ENCODE data around the gene EDAR.

The EDAR gene

DNA sequence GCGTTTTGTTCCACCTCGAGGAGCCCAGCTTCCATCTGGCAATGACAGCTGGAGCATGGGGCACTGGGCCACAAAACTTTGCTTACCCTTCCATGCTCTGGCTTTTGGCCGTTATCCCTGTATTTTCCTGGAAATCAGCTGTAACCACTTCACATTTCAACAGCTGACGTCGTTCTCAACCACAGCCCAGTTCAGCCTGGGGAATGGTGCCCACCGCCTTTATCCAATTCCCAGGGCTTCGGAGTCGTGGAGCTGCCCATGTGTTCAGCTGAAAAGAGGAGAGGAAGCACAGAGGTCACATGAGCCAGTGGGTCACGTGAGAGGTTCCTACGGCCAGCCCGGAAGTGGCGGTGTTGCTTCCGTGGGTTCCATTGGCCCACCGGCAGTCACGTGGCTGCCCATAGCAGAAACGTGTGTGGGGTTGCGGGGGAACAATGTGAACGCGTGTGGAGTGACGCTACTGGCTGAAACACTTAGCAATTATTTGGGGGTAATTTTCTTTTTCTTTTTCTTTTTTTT, 16.7 kb upstream of the EDAR start:
- DNase-seq (ENCODE audit: low read depth in 3 of 3, low spot score in 1 of 3), result no peak

- no peak for DNase-seq (ENCODE audit: low read depth in 3 of 3, low spot score in 1 of 3)
Observed at GRCh38 chr2:109001201-109001600, 12.2 kb upstream of the EDAR start.

GRCh38 chr2:109000738-109001137, 11.7 kb upstream of the EDAR start:
- no peak for DNase-seq (ENCODE audit: low read depth in 3 of 3, low spot score in 1 of 3)

GRCh38 chr2:108998911-108999310, 9.9 kb upstream of the EDAR start:
- DNase-seq (ENCODE audit: low read depth in 3 of 3, low spot score in 1 of 3), result no peak

GRCh38 chr2:108994178-108994577, 5.2 kb upstream of the EDAR start:
- DNase-seq (ENCODE audit: low read depth in 3 of 3, low spot score in 1 of 3), result no peak

DNA sequence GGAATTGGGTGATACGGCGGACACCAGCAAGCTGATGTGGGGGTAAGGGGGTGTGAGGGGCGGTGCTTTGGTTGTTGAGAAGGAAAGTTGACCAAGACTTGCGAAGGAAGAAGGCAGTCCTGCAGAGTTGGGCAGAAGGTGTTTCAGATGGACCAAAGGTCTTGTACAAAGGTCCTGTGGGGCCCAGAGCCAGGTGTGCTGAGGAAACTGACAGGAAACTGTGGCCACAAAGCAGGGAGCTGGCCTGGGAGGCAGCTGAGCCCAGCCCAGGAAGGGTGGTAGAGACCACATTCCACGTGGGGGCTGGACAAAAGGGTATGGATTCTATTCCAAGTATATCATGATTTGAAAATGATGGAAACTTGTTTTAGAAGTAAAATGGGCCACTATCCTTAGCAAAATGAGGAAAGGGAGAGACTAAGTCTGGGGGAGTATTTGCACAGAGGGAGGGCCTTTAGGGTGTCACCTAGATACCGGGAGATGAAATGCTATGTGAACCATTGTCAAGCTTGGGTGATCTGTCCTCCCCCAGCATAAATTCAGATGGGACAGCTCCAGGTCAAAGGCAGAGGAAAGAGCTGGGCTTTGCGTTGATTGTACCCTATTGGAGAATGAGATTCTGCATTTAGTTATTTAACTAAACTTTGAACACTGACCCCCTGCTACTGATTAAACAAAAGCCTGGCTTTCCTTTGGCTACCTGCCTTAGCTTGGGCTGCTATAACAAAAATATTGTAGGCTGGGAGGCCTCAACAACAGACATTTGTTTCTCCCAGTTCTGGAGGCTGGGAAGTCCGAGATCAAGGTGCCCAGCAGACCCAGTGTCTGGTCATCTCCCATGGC, 4.3 kb upstream of the EDAR start:
- no peak for DNase-seq (ENCODE audit: low read depth in 3 of 3, low spot score in 1 of 3)

DNA sequence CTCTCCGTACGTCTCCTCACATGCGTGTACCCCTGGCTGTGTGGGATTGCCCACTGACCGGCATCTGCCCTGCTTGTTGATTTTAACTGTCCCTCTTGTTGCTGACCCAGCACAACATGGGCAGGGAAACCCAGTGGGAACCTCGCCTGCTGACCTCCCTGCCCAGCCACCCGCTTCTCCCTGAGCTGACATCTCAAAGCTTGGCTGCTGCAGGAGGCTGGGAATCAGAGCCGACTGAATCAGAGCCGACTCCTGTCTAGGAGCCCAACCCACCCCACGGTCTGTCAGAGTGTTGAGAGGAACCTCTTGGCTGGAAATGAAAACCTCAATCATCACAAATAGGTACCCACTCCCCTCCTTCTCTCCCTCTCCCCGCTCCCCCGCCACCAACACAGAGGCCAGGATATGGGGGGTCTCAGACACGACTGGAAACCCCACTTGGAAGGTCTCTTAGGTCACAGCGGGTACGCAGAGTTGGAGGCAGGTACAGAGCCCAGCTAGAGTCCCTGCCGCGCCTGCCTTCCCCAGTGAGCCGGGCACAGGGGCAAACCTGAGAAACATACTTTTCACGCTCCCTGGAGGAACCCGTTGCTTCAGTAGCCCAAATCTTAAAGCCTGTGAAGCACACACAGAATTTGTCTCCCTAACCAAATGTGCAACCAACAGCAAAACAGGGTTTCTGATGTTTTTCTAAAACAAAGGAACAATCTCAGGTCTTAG, 784 bp downstream of the EDAR start:
- no peak for DNase-seq (ENCODE audit: low read depth in 3 of 3, low spot score in 1 of 3)

DNA sequence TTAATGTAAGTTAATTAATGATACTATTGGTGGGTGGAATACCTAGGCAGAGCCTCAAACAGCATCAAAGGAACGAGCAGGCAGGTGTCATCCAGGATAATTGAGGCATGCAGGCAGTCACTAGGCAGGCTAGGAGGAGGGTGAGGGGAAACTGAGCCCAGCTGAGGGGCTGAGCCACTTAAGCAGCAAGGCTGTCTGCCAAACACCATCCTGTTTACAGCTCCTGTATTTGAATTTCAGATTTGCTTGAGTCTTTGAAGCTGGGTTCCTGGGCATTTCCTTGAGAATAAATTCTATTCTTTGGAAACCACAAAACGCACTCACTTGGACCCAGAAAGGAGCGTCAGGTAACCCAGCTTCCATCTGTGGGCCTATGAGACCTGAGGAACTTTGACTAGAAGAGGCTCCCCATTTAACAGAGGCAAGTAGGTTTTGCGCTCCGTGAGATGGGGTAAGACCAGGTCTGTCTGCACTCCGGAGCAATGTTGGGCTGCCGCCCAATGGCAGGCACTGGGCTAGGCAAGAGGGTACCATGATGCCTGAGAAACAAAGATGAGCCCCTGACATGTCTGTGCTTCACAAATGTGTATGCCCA, 2.0 kb downstream of the EDAR start:
- DNase-seq (ENCODE audit: low read depth in 3 of 3, low spot score in 1 of 3), result no peak

DNA sequence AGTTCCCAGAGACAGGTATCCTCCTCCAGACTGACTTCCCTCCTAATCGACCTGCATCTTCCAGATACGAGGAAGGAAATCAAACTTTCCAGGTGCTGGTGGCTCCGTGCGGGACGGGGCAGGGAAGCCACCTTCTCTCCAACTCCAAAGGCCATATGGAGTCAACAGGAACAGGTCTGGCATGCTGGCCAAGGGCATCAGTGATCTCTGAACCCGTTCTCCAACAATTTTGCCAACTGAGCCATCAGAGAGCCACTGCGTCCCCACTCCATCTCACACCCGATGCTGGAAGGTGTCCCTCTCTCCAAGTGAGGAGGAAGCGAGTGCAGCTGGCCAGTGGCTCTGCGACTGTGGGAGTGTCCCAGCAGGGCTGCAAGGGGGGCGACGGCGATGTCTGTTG, 5.4 kb downstream of the EDAR start:
- DNase-seq (ENCODE audit: low read depth in 3 of 3, low spot score in 1 of 3), result no peak

GRCh38 chr2:108983061-108983460, 6.0 kb downstream of the EDAR start:
- DNase-seq (ENCODE audit: low read depth in 3 of 3, low spot score in 1 of 3), result no peak

DNA sequence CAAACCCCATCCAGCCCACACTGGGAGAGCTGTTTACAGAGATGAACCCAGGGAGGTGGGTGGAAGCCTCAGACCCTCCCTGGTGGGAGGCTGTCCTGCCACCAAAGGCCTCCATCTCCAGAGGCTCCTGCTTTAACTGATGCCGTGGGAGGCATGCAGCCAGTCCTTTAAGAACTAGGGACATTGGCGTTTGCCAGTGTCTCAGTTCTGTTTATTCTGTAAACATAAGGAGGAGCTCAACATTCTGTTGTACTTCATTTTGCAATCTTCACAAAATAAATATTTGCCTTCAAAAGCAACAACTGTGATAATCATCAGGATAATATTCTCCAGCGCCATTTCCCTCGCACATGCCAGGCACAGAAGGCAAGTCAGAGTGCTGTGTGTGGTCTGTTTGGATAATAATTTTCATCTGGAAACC, 6.8 kb downstream of the EDAR start:
- DNase-seq (ENCODE audit: low read depth in 3 of 3, low spot score in 1 of 3), result no peak

- DNase-seq (ENCODE audit: low read depth in 3 of 3, low spot score in 1 of 3), result no peak
Observed at GRCh38 chr2:108981846-108982245, 7.2 kb downstream of the EDAR start.

DNA sequence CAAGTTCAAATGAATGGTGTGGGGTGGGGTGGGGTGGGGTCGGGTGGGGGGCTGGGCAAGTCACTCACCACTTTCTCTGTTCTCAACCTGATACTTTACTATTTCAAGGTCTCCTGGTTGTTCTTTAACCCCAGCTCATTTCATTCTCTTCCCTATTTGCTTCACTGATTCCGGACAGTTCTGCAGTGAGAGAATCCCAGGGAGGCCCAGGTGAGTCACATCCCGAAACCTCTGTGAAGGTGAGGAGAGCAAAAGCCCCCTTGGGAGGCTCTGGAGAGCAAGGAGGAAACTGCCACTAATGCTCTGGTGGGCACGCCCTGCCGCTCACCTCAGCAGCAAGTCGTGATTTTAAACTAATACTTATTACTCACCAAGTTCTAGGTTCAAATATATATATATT, 8.9 kb downstream of the EDAR start:
- DNase-seq (ENCODE audit: low read depth in 3 of 3, low spot score in 1 of 3), result no peak

- no peak for DNase-seq (ENCODE audit: low read depth in 3 of 3, low spot score in 1 of 3)
Observed at GRCh38 chr2:108979461-108979860, 9.6 kb downstream of the EDAR start.

DNA sequence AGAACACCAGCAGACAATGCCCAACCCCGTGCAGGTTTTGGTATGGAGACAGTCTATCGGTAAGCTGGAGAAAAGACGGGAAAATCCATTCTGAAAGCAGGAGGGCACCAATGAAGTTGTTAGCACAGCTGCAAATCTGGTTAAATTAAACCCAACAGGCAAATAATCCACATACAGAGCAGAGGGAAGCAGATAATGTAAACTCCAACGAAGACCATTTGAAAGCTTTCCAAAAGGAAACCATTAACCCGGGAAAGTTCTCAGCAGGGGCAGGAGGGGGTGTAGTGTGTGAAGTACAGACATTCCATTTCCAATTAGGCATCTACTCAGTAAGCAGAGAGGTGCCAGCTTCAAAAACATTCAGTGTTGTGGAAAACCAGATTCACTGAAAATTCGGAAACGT, 10.3 kb downstream of the EDAR start:
- DNase-seq (ENCODE audit: low read depth in 3 of 3, low spot score in 1 of 3), result no peak

DNA sequence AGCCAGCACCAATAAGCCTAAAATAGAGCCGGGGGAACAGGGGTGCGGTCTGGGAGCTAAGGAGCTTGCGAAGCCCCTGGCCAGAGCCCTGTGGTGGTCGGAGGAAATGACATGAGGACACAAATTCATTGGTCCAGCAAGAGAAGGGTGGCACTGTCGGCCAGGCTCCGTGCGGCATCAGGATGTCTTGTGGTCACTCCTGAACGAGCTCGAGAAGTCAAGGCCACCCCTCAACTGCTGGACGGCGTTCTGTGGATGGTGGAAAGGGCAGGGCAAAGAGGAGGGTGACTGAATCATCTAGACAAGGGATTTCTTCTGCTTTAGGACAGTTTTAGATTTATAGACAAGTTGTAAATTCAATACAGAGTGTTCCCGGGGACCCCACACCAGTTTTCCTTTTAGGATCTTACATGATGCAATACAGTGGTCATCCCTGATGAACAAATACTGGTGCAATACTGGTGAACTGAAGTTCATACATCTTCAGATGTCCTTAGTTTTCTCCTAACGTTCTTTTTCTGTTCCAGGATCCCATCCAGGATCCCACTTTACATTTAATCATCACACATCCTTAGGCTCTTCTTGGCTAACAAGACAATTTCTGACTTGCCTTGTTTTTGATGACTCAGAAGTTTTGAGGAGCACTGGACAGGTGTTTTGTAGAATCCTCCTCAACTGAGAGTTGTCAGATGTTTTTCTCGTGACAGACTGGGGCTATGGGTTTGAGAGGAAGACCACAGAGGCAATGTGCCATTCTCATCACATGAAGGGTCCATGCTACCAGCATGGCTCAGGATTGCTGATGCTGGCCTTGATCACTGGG, 13.2 kb downstream of the EDAR start:
- DNase-seq (ENCODE audit: low read depth in 3 of 3, low spot score in 1 of 3), result no peak

DNA sequence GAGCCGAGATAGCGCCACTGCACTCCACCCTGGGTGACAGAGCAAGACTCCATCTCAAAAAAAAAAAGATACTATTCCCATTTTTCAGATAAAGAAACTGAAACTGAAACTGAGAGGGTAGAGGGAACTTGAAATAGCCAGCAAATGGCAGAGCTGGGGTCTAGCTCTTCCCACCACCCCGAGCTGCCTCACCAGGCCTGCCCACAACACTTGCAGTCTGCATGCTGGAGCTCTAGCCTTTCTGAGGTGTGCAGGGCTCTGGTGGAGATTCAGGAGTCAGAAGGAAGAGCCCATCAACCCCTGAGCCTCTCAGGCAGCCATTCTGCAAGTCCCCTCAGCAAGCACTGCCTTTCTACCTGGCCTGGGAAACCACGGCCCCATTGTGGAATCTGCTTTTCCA, 14.3 kb downstream of the EDAR start:
- no peak for DNase-seq (ENCODE audit: low read depth in 3 of 3, low spot score in 1 of 3)

- DNase-seq (ENCODE audit: low read depth in 3 of 3, low spot score in 1 of 3), result no peak
Observed at GRCh38 chr2:108972663-108973062, 16.4 kb downstream of the EDAR start.

GRCh38 chr2:108971661-108972566, 17.1 kb downstream of the EDAR start:
- DNase-seq (ENCODE audit: low read depth in 3 of 3, low spot score in 1 of 3), result no peak

GRCh38 chr2:108970369-108970768, 18.7 kb downstream of the EDAR start:
- no peak for DNase-seq (ENCODE audit: low read depth in 3 of 3, low spot score in 1 of 3)

All from stimulated activated CD4-positive, alpha-beta T cell treated with anti-CD3 and anti-CD28 coated beads, TNF-alpha, amount 100 ng/mL, for 1 hour (primary cell).